ENCODE results near the gene SLC25A47.

Gene SLC25A47

DNA sequence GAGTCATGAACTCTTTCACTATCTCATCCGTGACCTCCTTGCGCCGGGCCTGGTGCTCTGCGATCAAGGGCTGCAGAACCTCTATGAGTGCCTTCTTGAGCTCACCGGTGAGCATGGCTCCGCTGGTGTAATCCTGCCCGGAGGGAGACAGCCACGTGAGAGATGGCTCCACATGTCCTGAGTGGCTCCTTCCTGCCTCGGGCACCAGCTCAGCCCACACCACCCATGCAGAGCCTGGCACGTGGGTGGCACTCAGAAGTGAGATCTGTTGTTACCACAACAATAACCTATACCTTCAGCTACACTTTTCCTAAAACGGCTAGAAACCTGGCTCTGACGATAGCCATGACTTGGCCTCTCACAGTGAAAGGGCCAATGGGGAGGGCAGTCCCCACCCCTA, 11.8 kb downstream of the SLC25A47 start:
- no peak overlapping the region for H3K23ac ChIP-seq (ENCODE audit: low read depth, low read length, poor library complexity)
- no peak overlapping the region for H4K8ac ChIP-seq (ENCODE audit: low read depth, low read length)
- DNase-seq (ENCODE audit: low spot score) = no peak
- no peak overlapping the region for H2BK12ac ChIP-seq (ENCODE audit: low read length)
- no peak overlapping the region for H2BK120ac ChIP-seq (ENCODE audit: low read depth, low read length)
- no peak overlapping the region for H3K4ac ChIP-seq (ENCODE audit: low read length)
- no peaks in the 10 kb centered on the region for H3K4me1 ChIP-seq (ENCODE audit: control insufficient read depth in 2 of 2, insufficient read depth in 1 of 2, low read depth in 1 of 2, low read length in 2 of 2)
- H3K27ac ChIP-seq (replicated peaks; ENCODE audit: low read length) = no peak overlapping the region
- no peak overlapping the region for H3K4me3 ChIP-seq (ENCODE audit: low read length in 2 of 2)
- no peak overlapping the region for H2BK15ac ChIP-seq (ENCODE audit: low read length)
- no peak overlapping the region for H2BK5ac ChIP-seq (ENCODE audit: low read length)
- no peak overlapping the region for H3K18ac ChIP-seq (ENCODE audit: low read length)
- H2AK5ac ChIP-seq (ENCODE audit: low read depth, low read length) = no peak overlapping the region
- H3K9ac ChIP-seq (ENCODE audit: low read depth, low read length, poor library complexity) = peak overlapping the region; percentile 61
- H3K36me3 ChIP-seq (replicated peaks in 1 of 2; ENCODE audit: control insufficient read depth in 2 of 2, insufficient read depth in 2 of 2, low read length in 2 of 2) = peaks cover 15 to 41% of the 10 kb centered on the region in 2 donors
- H3K79me1 ChIP-seq (ENCODE audit: low read depth, low read length) = peaks cover 1% of the 10 kb centered on the region
- H3K14ac ChIP-seq (ENCODE audit: low read length) = no peak overlapping the region
- no peak overlapping the region for H2AFZ ChIP-seq (ENCODE audit: low read length)
- H3K27me3 ChIP-seq (ENCODE audit: control insufficient read depth in 3 of 3, insufficient read depth in 3 of 3, low read depth in 1 of 3, low read length in 3 of 3) = no peaks in the 10 kb centered on the region
- no peak overlapping the region for H4K91ac ChIP-seq (ENCODE audit: low read depth, low read length, poor library complexity)
- no peaks in the 10 kb centered on the region for H3K9me3 ChIP-seq (replicated peaks in 1 of 2; ENCODE audit: control insufficient read depth in 2 of 2, insufficient read depth in 1 of 2, low read depth in 1 of 2, low read length in 2 of 2)
- no CpG with 5 or more reads among the region's 12 CpGs for WGBS, 2 donors (ENCODE audit: extremely low coverage in 2 of 2, insufficient read length in 2 of 2, insufficient replicate concordance in 1 of 2)
- H3K4me2 ChIP-seq (ENCODE audit: insufficient read depth, low read length, poor library complexity, severe bottlenecking) = no peak overlapping the region

DNA sequence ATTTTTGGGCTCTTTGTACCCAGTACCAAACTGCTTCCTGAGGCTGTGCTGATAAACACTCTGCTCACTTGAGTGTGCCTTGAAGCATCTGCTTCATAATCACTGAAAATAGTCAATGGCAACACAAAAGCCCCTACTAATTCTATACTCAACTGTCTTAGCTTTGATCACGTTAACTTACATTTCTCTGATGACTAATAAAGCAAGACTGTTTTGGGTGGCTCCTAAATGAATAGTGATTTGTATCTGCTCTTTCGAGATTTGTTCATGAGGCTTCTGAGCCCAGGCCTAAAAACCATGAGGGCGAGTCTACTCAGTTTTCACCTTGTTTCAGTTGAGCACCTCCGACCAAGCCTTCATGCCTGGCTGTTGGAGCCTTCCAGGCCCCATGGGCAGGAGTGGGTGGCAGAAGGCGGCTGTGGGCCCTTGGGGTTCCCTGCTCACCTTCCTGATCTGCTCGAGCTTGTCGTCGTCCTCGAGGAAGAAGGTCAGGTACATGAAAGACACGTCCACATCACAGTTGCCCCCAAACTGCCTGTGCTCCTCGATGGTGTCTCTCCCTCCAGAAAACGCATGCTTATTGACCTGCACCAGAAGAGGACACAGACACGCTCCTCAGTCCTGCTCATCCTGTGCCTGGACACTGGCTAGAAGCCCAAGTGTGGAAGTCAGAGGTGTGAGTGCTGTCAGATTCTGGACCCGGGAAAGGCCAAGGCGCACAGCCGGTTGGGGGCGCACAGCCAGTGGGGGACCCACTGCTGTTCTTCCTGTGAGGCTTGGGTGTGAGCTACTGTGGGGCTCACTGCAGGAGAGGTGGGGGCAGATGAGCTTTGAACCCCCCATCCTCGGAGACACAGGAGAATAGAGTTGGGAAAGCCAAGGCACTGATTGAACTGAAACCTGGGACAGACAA, 13.7 kb downstream of the SLC25A47 start:
- H3K9me3 ChIP-seq (replicated peaks in 1 of 2; ENCODE audit: control insufficient read depth in 2 of 2, insufficient read depth in 1 of 2, low read depth in 1 of 2, low read length in 2 of 2) = no peaks in the 10 kb centered on the region
- H3K23ac ChIP-seq (ENCODE audit: low read depth, low read length, poor library complexity) = peak overlapping the region; percentile 96
- no peak overlapping the region for H3K18ac ChIP-seq (ENCODE audit: low read length)
- H3K4ac ChIP-seq (ENCODE audit: low read length) = no peak overlapping the region
- no peak overlapping the region for H2BK12ac ChIP-seq (ENCODE audit: low read length)
- no peak overlapping the region for H3K4me3 ChIP-seq (ENCODE audit: low read length in 2 of 2)
- H3K4me1 ChIP-seq (ENCODE audit: control insufficient read depth in 2 of 2, insufficient read depth in 1 of 2, low read depth in 1 of 2, low read length in 2 of 2) = no peaks in the 10 kb centered on the region
- no peak overlapping the region for H3K4me2 ChIP-seq (ENCODE audit: insufficient read depth, low read length, poor library complexity, severe bottlenecking)
- no peak overlapping the region for H2BK120ac ChIP-seq (ENCODE audit: low read depth, low read length)
- H3K14ac ChIP-seq (ENCODE audit: low read length) = peak overlapping the region; percentile 27
- no peak overlapping the region for H2BK5ac ChIP-seq (ENCODE audit: low read length)
- H2BK15ac ChIP-seq (ENCODE audit: low read length) = no peak overlapping the region
- no peak overlapping the region for H4K91ac ChIP-seq (ENCODE audit: low read depth, low read length, poor library complexity)
- no CpG with 5 or more reads among the region's 18 CpGs for WGBS, 2 donors (ENCODE audit: extremely low coverage in 2 of 2, insufficient read length in 2 of 2, insufficient replicate concordance in 1 of 2)
- peak overlapping the region; percentile 72 for H3K9ac ChIP-seq (ENCODE audit: low read depth, low read length, poor library complexity)
- H2AK5ac ChIP-seq (ENCODE audit: low read depth, low read length) = no peak overlapping the region
- no peak overlapping the region for H2AFZ ChIP-seq (ENCODE audit: low read length)
- H3K27me3 ChIP-seq (ENCODE audit: control insufficient read depth in 3 of 3, insufficient read depth in 3 of 3, low read depth in 1 of 3, low read length in 3 of 3) = no peaks in the 10 kb centered on the region
- no peak for DNase-seq (ENCODE audit: low spot score)
- peaks cover 24 to 58% of the 10 kb centered on the region in 2 donors for H3K36me3 ChIP-seq (replicated peaks in 1 of 2; ENCODE audit: control insufficient read depth in 2 of 2, insufficient read depth in 2 of 2, low read length in 2 of 2)
- no peak overlapping the region for H4K8ac ChIP-seq (ENCODE audit: low read depth, low read length)
- peaks cover 1% of the 10 kb centered on the region for H3K79me1 ChIP-seq (ENCODE audit: low read depth, low read length)
- no peak overlapping the region for H3K27ac ChIP-seq (replicated peaks; ENCODE audit: low read length)

DNA sequence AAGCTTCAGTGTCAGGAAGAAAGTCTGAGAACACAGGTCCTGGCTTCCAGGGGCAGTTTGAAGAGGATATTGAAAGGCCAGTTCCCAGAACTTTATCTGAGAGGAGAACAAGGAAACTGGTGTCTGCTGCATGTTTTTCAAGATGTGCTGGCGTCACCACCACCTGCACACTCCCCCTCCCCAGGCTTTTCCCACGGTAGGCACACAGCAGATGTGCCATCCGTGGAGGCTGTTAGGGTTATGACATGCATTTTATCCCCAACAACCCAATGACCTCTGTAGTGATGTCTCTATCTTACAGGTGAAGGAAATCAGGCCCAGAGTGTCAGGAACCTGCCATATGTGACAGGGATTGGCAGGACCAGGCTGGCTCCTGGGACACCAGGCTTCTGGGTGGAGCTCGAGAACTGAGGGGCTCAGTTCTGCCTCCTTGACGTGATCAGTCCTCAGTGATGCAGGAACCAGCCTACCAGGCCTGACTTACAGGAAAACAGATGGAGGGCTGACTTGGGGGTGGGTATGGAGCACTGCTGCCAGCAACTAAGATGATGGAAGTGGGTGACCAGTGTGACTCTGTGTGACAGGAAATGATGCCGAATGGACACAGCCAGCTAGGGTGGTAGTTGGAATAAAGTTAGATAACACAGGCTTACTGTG, 16.8 kb downstream of the SLC25A47 start:
- no peak overlapping the region for H2AK5ac ChIP-seq (ENCODE audit: low read depth, low read length)
- no peak overlapping the region for H3K14ac ChIP-seq (ENCODE audit: low read length)
- DNase-seq (ENCODE audit: low spot score) = no peak
- no peak overlapping the region for H3K9ac ChIP-seq (ENCODE audit: low read depth, low read length, poor library complexity)
- no peak overlapping the region for H3K27ac ChIP-seq (replicated peaks; ENCODE audit: low read length)
- no peak overlapping the region for H3K4me2 ChIP-seq (ENCODE audit: insufficient read depth, low read length, poor library complexity, severe bottlenecking)
- H3K4me3 ChIP-seq (ENCODE audit: low read length in 2 of 2) = no peak overlapping the region
- peaks cover 27 to 67% of the 10 kb centered on the region in 2 donors for H3K36me3 ChIP-seq (replicated peaks in 1 of 2; ENCODE audit: control insufficient read depth in 2 of 2, insufficient read depth in 2 of 2, low read length in 2 of 2)
- no peak overlapping the region for H3K4ac ChIP-seq (ENCODE audit: low read length)
- no peak overlapping the region for H2BK15ac ChIP-seq (ENCODE audit: low read length)
- no peak overlapping the region for H4K91ac ChIP-seq (ENCODE audit: low read depth, low read length, poor library complexity)
- H3K4me1 ChIP-seq (ENCODE audit: control insufficient read depth in 2 of 2, insufficient read depth in 1 of 2, low read depth in 1 of 2, low read length in 2 of 2) = no peaks in the 10 kb centered on the region
- H3K79me1 ChIP-seq (ENCODE audit: low read depth, low read length) = peaks cover 1% of the 10 kb centered on the region
- H3K27me3 ChIP-seq (ENCODE audit: control insufficient read depth in 3 of 3, insufficient read depth in 3 of 3, low read depth in 1 of 3, low read length in 3 of 3) = no peaks in the 10 kb centered on the region
- no peak overlapping the region for H4K8ac ChIP-seq (ENCODE audit: low read depth, low read length)
- H3K9me3 ChIP-seq (replicated peaks in 1 of 2; ENCODE audit: control insufficient read depth in 2 of 2, insufficient read depth in 1 of 2, low read depth in 1 of 2, low read length in 2 of 2) = no peaks in the 10 kb centered on the region
- no peak overlapping the region for H3K23ac ChIP-seq (ENCODE audit: low read depth, low read length, poor library complexity)
- no peak overlapping the region for H3K18ac ChIP-seq (ENCODE audit: low read length)
- no peak overlapping the region for H2BK12ac ChIP-seq (ENCODE audit: low read length)
- no CpG with 5 or more reads among the region's 6 CpGs for WGBS, 2 donors (ENCODE audit: extremely low coverage in 2 of 2, insufficient read length in 2 of 2, insufficient replicate concordance in 1 of 2)
- H2BK5ac ChIP-seq (ENCODE audit: low read length) = no peak overlapping the region
- no peak overlapping the region for H2AFZ ChIP-seq (ENCODE audit: low read length)
- peak overlapping the region; percentile 47 for H2BK120ac ChIP-seq (ENCODE audit: low read depth, low read length)

DNA sequence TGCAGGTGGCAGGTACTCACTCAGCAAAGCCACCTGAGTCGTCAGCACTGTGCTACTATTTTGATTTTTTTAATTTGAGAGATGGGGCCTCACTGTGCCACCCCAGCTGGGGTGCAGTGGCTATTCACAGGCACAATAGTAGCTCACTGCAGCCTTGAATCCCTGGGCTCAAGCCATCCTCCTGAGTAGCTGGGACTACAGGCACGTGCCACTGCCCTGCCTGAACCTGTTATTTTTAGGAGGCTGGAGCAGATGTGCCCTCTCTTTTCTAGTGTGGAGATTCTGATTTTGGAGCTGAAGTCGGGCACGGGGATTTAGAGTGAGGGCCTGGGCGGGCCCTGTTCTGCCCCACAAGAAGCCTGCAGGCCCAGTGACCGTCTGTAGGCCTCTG, 17.3 kb downstream of the SLC25A47 start:
- H3K79me1 ChIP-seq (ENCODE audit: low read depth, low read length) = peaks cover 1% of the 10 kb centered on the region
- no peak overlapping the region for H3K4me3 ChIP-seq (ENCODE audit: low read length in 2 of 2)
- no peak overlapping the region for H3K9ac ChIP-seq (ENCODE audit: low read depth, low read length, poor library complexity)
- no peak for DNase-seq (ENCODE audit: low spot score)
- WGBS, 2 donors (ENCODE audit: extremely low coverage in 2 of 2, insufficient read length in 2 of 2, insufficient replicate concordance in 1 of 2) = no CpG with 5 or more reads among the region's 6 CpGs
- no peaks in the 10 kb centered on the region for H3K27me3 ChIP-seq (ENCODE audit: control insufficient read depth in 3 of 3, insufficient read depth in 3 of 3, low read depth in 1 of 3, low read length in 3 of 3)
- H2BK12ac ChIP-seq (ENCODE audit: low read length) = no peak overlapping the region
- no peak overlapping the region for H3K4ac ChIP-seq (ENCODE audit: low read length)
- no peaks in the 10 kb centered on the region for H3K9me3 ChIP-seq (replicated peaks in 1 of 2; ENCODE audit: control insufficient read depth in 2 of 2, insufficient read depth in 1 of 2, low read depth in 1 of 2, low read length in 2 of 2)
- no peak overlapping the region for H3K27ac ChIP-seq (replicated peaks; ENCODE audit: low read length)
- no peak overlapping the region for H3K23ac ChIP-seq (ENCODE audit: low read depth, low read length, poor library complexity)
- no peak overlapping the region for H2AFZ ChIP-seq (ENCODE audit: low read length)
- no peak overlapping the region for H2BK5ac ChIP-seq (ENCODE audit: low read length)
- H4K8ac ChIP-seq (ENCODE audit: low read depth, low read length) = no peak overlapping the region
- H3K18ac ChIP-seq (ENCODE audit: low read length) = no peak overlapping the region
- H3K4me1 ChIP-seq (ENCODE audit: control insufficient read depth in 2 of 2, insufficient read depth in 1 of 2, low read depth in 1 of 2, low read length in 2 of 2) = no peaks in the 10 kb centered on the region
- H3K36me3 ChIP-seq (replicated peaks in 1 of 2; ENCODE audit: control insufficient read depth in 2 of 2, insufficient read depth in 2 of 2, low read length in 2 of 2) = peaks cover 27 to 64% of the 10 kb centered on the region in 2 donors
- no peak overlapping the region for H3K4me2 ChIP-seq (ENCODE audit: insufficient read depth, low read length, poor library complexity, severe bottlenecking)
- no peak overlapping the region for H2BK15ac ChIP-seq (ENCODE audit: low read length)
- no peak overlapping the region for H2AK5ac ChIP-seq (ENCODE audit: low read depth, low read length)
- no peak overlapping the region for H4K91ac ChIP-seq (ENCODE audit: low read depth, low read length, poor library complexity)
- H3K14ac ChIP-seq (ENCODE audit: low read length) = no peak overlapping the region
- H2BK120ac ChIP-seq (ENCODE audit: low read depth, low read length) = no peak overlapping the region

All from neuronal stem cell (in vitro differentiated cells).